Endothelial cell (in vitro differentiated cells): ENCODE data around the gene LDHA. TPM values are rescaled to one million over a fixed set of nuclear protein-coding genes. Genes with fewer than 3 reads are reported as not detected.

Source experiments
- DNase-seq: peaks from one replicate; pipeline ENCODE4 v3.0.0; 2021; ENCODE audit warnings: low spot score
- H3K27ac Mint-ChIP-seq: one replicate; pipeline ENCODE4 v1.8.0; 2021; ENCODE audit warnings: mixed read lengths, inconsistent platforms; ENCODE audit not compliant: unreplicated experiment
- H3K27me3 Mint-ChIP-seq: one replicate; pipeline ENCODE4 v1.8.0; 2021; ENCODE audit warnings: mild to moderate bottlenecking, moderate library complexity, mixed read lengths, inconsistent platforms; ENCODE audit not compliant: unreplicated experiment
- H3K36me3 Mint-ChIP-seq: one replicate; pipeline ENCODE4 v1.8.0; 2021; ENCODE audit warnings: mild to moderate bottlenecking, low read depth, mixed read lengths, inconsistent platforms; ENCODE audit not compliant: unreplicated experiment
- H3K4me1 Mint-ChIP-seq: one replicate; pipeline ENCODE4 v1.8.0; 2021; ENCODE audit warnings: mild to moderate bottlenecking, mixed read lengths, inconsistent platforms; ENCODE audit not compliant: unreplicated experiment
- H3K4me3 Mint-ChIP-seq: one replicate; pipeline ENCODE4 v1.8.0; 2021; ENCODE audit warnings: mild to moderate bottlenecking, mixed read lengths, inconsistent platforms; ENCODE audit not compliant: unreplicated experiment
- H3K9me3 Mint-ChIP-seq: one replicate; pipeline ENCODE4 v1.8.0; 2021; ENCODE audit warnings: mixed read lengths, inconsistent platforms; ENCODE audit not compliant: unreplicated experiment
- total RNA-seq: library from RNA; stranded (reverse); fragmentation: NEBNext Ultra II Directional; extraction: Animal tissue kit (Norgen Biotek cat#: 25700); gene quantifications from one replicate; pipeline ENCODE4 v1.2.1, GENCODE V29; 2021; ENCODE audit not compliant: unreplicated experiment
- TF ChIP-seq, protein P1 (sequence below): fragments of 200-600 bp; sonication (generic); IDR thresholded peaks from one replicate; pipeline ENCODE4 v1.5.0; 2021; ENCODE audit warnings: antibody characterized with exemption; ENCODE audit not compliant: unreplicated experiment

LDHA gene
- total RNA-seq, 1 donor from 2014 or later: 74.0 TPM

DNA sequence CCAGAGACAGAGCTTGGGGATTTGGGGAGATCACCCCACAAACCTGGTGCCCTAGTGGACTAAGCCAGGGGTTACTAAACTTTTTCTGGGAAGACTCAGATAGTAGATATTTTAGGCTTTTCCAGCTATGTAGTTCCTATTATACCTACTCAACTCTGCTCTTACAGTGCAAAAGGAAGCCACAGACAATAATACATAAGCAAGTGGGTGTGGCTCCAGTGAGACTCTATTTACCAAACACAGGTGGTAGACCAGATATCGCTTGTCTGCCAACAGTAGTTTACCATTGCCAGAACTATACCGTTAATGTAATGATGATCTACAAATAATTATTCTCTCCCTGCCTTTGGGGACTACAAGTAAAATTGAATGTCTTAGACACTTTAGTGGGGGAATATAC is 24.7 kb downstream of the LDHA start:
- no peak for DNase-seq
- Mint-ChIP-seq H3K36me3 (no peaks in the 10 kb centered on the region), H3K9me3 (no peaks in the 10 kb centered on the region), H3K4me1 (peaks cover 3% of the 10 kb centered on the region), H3K27me3 (no peaks in the 10 kb centered on the region), H3K4me3 (no peak overlapping the region), H3K27ac (no peak overlapping the region)
- TF ChIP-seq, protein P1, sequence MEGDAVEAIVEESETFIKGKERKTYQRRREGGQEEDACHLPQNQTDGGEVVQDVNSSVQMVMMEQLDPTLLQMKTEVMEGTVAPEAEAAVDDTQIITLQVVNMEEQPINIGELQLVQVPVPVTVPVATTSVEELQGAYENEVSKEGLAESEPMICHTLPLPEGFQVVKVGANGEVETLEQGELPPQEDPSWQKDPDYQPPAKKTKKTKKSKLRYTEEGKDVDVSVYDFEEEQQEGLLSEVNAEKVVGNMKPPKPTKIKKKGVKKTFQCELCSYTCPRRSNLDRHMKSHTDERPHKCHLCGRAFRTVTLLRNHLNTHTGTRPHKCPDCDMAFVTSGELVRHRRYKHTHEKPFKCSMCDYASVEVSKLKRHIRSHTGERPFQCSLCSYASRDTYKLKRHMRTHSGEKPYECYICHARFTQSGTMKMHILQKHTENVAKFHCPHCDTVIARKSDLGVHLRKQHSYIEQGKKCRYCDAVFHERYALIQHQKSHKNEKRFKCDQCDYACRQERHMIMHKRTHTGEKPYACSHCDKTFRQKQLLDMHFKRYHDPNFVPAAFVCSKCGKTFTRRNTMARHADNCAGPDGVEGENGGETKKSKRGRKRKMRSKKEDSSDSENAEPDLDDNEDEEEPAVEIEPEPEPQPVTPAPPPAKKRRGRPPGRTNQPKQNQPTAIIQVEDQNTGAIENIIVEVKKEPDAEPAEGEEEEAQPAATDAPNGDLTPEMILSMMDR: no peak

DNA sequence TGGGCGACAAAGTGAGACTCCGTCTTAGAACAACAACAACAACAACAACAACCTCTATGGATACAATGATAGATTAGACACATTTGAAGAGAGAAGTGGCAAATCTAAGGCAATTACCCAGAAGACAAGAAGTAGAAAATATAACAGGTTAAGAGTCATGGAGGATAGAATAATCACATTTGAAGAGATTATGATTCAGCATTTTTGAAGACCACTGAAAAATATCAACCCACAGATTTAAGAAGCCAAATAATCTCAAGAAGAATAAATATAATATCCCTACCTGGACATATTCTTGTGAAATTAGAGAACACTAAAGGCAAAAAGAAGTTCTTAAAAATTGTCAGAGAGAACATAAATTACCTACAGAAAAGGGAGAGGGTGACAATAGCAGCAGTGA is 25.7 kb downstream of the LDHA start:
- Mint-ChIP-seq H3K27ac (no peak overlapping the region), H3K4me3 (no peak overlapping the region), H3K36me3 (no peaks in the 10 kb centered on the region), H3K9me3 (no peaks in the 10 kb centered on the region), H3K27me3 (no peaks in the 10 kb centered on the region), H3K4me1 (peaks cover 3% of the 10 kb centered on the region)
- TF ChIP-seq, protein P1: no peak
- DNase-seq: no peak

DNA sequence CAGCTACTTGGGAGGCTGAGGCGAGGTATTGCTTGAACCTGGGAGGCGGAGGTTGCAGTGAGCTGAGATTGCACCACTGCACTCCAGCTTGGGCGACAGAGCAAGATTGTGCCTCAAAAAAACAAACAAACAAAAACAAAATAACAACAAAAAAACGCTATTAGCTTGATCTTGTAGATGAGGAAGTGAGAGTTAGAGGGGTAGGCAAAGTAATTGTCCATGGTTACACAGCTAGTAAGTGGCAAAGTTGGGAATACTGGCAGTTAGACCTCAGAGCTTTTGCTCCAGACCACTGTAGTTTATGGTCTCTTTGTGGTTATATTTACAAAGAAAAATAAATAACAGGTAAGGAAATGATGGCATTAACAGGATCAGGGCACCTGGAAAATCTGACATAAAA is 32.9 kb downstream of the LDHA start:
- TF ChIP-seq, protein P1: no peak
- no peak overlapping the region for H3K27ac Mint-ChIP-seq
- no peak for DNase-seq
- H3K4me3 Mint-ChIP-seq: no peak overlapping the region
- H3K36me3 Mint-ChIP-seq: no peaks in the 10 kb centered on the region
- no peaks in the 10 kb centered on the region for H3K4me1 Mint-ChIP-seq
- no peaks in the 10 kb centered on the region for H3K9me3 Mint-ChIP-seq
- H3K27me3 Mint-ChIP-seq: no peaks in the 10 kb centered on the region

DNA sequence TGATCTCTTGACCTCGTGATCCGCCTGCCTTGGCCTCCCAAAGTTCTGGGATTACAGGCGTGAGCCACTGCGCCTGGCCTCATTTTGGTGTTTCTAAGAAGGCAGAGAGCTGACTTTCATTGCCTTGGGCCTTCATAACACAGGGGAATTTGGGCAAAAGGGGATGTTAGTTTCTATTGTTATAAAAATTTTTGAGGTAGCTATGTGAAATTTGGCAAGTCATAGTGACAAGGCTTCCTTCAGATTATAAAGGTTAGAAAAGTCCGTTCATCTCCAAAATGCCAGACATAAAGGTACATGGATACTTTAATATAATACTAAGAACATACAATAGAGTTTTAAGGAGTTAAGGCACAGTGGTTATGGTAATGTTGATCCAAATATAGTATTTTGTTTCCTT is 35.0 kb downstream of the LDHA start:
- no peaks in the 10 kb centered on the region for H3K36me3 Mint-ChIP-seq
- no peaks in the 10 kb centered on the region for H3K9me3 Mint-ChIP-seq
- no peak overlapping the region for H3K27ac Mint-ChIP-seq
- no peaks in the 10 kb centered on the region for H3K4me1 Mint-ChIP-seq
- H3K27me3 Mint-ChIP-seq: no peaks in the 10 kb centered on the region
- TF ChIP-seq, protein P1: no peak
- DNase-seq: no peak
- no peak overlapping the region for H3K4me3 Mint-ChIP-seq

DNA sequence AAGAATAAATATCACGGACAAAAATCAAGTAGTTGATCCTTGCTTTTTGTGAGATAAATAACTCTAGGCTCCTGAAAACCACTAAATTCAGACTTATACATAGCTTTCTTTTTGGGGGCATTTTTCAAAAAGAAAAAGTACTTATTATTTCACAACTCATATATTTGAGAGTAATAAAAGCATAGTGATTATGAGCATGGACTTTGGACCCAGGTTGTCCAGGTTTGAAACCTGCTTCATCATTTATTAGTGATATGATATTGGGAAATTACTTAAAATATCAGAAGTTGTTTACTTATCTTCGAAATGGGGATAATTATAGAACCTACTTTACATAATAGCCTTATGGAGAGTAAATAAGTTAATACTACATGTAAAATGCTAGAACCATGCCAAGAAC is 44.3 kb downstream of the LDHA start:
- H3K27me3 Mint-ChIP-seq: no peaks in the 10 kb centered on the region
- H3K27ac Mint-ChIP-seq: no peak overlapping the region
- no peak for DNase-seq
- H3K36me3 Mint-ChIP-seq: no peaks in the 10 kb centered on the region
- TF ChIP-seq, protein P1: no peak
- H3K4me3 Mint-ChIP-seq: no peak overlapping the region
- no peaks in the 10 kb centered on the region for H3K4me1 Mint-ChIP-seq
- no peaks in the 10 kb centered on the region for H3K9me3 Mint-ChIP-seq
